GM18907 (cell line): ENCODE data around the gene GPS1.
"Not testable (repeated sequence)": the region's sequence is repeated elsewhere in the genome, so short reads cannot be mapped to it uniquely, and the experiment has no call there.

Experiments
- ATAC-seq: cut with Tn5 transposase; IDR thresholded peaks from one replicate; pipeline ENCODE4 v1.9.1; 2021; ENCODE audit warnings: mild to moderate bottlenecking, moderate library complexity; ENCODE audit not compliant: unreplicated experiment

The GPS1 gene

DNA sequence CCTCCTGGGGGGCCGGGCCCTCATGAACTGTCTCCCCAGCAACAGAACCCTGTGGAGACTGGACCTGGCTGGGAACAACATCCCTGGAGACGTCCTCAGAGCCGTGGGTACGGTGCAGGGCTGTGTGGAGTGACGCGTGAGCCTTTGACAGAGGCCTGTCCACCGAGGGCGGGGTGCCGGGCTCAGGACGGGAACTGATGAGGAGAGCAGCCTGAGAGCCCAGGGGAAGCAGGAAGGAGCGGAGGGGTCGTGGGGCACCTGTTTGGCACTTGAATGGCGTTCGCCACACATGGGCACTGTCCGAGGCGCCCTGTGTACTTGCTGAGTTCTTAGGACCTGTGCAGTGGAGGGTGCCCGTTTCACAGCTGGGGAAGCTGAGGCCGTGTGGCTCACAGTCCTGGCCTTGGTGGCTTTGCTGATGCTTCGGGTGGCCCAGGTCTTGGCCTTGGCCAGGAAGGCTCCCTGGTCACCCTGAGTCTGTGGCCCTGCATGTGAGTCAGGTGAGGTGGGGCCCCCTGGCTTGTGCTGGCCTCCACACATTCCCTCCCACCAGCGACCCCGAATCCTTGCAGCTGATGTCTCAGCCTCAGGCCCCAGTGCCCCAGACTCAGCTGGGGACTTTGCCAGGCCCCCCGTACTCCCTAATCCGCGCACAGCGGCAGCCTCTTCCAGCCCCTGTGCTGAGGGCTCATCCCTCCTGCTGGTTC, 26.1 kb upstream of the GPS1 start:
- ATAC-seq: no peak

- no peak for ATAC-seq
Observed at GRCh38 chr17:82028246-82028645, 23.5 kb upstream of the GPS1 start.

GRCh38 chr17:82028966-82029365, 22.7 kb upstream of the GPS1 start:
- ATAC-seq: no peak

DNA sequence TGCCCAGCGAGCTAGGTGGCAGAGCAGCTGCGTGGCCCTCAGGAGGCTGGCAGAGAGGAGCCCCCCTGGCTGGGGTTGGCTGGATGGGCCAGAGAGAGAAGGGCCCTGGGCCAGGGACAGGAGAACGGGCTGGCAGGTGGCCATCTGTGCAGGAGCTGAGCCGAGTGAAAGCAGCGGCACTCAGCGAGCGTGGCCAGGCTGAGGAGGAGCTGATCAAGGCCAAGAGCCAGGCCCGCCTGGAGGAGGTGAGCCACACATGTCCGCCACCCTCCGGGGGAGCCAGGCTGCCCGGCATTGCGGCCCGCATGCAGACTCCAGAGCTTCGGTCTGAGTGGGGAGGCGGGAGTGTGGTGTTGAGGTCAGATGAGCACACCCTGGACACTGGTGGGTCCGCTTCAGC, 22.3 kb upstream of the GPS1 start:
- no peak for ATAC-seq

DNA sequence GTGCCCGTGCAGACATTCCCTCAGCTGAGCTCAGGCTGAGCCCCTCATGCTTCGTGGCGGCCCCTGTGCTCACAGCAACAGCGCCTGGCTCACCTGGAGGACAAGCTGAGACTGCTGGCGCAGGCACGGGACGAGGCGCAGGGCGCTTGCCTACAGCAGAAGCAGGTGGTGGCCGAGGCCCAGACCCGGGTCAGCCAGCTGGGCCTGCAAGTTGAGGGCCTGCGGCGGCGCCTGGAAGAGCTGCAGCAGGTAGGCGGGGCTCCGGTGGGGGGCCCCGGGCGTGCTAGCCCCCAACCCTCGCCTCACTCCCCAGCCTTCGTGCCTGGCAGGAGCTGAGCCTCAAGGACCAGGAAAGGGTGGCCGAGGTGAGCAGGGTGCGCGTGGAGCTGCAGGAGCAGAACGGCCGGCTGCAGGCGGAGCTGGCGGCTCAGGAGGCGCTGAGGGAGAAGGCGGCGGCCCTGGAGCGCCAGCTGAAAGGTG, 21.7 kb upstream of the GPS1 start:
- no peak for ATAC-seq

- ATAC-seq: no peak
Observed at GRCh38 chr17:82030470-82031302, 21.0 kb upstream of the GPS1 start.

DNA sequence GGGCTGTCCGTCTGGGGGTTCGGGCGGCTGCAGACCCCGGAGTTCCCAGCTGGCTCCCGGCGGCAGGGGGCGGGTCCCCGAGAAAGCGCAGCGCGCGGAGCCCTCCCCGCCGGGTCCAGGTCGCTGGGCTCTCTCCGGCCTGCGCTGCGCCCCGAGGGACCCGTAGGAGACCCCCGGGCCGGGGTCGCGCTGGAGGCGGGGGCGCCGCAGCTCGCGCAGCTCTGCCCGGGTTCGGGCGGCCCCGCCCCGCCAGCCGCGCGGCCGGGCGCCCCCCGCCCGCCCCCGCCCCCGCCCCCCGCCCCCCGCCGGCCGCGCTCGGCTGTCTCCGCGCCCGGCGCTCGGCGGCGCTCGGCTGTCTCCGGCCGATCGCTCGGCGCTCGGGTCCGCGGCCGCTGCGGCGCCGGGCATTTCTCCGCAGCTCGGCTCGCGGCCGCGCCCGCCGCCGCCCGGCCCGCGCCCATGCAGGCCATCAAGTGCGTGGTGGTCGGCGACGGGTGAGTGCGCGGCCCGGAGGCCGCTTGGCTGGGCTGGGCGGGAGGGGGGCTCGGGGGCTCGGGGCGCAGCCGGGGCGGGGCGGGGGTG, 20.3 kb upstream of the GPS1 start, which contains the start of gene RAC3:
Gene RAC3, plus strand, starts transcription at position 376 of the 582 bp plus-strand sequence. Its CDS starts 84 bp downstream, at position 460.
- ATAC-seq: no peak

GRCh38 chr17:82031885-82032627, 19.6 kb upstream of the GPS1 start:
- ATAC-seq: no peak

- no peak for ATAC-seq
Observed at GRCh38 chr17:82033359-82034085, 18.2 kb upstream of the GPS1 start.

DNA sequence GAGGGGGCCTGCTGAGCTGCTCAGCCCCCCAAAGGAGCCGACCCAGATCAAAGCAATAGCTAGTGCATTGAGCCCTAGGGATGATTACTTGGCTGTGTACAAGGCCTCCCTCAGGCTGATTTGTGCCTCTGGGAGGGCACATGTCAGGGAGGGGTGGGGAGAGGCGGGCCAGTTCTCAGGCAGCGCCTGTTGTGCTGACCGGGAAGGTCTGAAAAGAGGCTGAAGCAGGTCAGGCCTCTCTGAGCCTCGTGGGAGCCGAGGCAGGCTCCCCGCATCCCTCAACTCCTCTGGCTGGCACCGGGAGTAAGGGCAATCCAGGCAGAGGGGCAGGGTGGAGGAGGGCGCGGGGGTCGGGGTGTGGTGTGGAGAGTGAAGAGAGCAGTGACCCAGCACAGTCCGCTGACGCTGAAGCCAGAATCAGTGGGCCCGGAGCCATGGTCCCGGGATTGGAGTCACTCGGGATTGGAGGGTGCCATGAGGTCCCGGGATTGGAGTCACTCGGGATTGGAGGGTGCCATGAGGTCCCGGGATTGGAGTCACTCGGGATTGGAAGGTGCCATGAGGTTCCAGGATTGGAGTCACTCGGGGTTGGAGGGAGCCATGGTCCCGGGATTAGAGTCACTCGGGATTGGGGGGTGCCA, 17.2 kb upstream of the GPS1 start:
- ATAC-seq: no peak

GRCh38 chr17:82035488-82035887, 16.2 kb upstream of the GPS1 start:
- no peak for ATAC-seq

DNA sequence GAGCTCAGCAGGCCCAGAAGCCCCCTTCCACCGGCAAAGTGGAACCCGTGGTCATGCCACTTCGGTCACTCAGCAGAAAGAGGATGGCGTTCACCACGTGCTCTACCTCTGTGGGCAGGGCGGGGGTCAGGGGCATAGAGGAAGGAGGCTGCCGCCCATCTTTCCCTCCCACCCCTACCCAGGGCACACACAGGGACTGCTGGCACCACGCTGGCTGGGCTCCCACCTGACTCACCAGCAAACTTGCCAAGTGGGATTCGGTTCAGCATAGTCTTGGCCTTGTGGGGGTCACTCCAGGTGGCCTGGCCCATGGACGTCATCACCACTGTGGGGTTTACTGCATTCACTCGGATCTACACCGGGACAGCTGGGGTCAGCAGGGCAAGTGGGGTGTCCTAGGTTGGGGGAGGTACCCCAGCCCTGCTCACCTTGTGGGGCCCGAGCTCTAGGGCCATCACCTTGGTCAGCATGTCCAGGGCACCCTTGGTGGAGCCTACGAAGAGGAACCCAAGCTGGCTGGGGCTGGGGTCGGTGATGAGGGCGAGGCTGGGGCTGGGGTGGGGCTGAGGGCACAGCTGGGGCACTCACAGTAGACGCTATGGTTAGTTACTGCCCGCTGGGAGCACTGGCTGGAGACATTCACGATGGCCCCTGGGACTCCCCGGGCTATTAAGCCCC, 15.6 kb upstream of the GPS1 start:
- no peak for ATAC-seq

DNA sequence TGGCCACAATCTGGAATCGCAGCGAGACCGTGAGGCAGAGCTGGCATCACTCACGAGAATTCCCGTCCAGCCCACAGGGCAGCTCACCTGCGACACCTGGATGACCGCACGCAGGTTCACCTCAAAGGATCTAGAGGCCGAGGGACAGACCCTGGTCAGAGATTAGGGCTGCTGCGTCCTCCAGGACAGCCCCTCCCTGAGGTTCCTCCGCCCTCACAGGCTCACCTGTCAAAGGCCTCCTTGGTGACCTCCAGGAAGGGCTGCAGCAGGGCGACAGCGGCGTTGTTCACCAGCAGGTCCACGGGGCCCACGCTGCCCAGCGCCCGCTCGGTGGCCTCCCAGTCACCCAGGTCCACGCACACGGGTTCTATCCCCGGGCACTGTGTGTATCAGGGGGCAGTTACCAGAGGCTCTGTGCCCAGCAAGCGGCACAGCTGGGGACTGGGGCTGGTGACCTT, 15.0 kb upstream of the GPS1 start:
- no peak for ATAC-seq

- peak; percentile 90 for ATAC-seq
Observed at GRCh38 chr17:82037092-82037888, 14.4 kb upstream of the GPS1 start, which contains the start of gene DCXR. Gene DCXR (minus strand): TSS chr17:82037697. CDS start chr17:82037682, 15 bp downstream.

DNA sequence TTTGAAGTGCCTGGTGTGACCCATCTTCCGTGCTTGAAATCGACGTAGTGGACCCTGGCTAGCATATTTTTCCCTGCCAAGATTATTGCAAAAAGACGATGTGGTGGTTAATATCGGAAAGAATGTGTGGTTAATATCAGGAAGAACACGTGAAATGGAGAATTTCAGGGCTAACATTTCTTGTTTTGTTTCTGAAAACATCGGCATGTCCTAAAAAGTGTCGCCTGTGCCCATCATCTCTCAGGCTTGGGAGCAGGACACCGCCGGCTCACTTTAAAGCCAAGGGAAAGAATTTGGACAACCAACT, 13.9 kb upstream of the GPS1 start:
- ATAC-seq: no peak

DNA sequence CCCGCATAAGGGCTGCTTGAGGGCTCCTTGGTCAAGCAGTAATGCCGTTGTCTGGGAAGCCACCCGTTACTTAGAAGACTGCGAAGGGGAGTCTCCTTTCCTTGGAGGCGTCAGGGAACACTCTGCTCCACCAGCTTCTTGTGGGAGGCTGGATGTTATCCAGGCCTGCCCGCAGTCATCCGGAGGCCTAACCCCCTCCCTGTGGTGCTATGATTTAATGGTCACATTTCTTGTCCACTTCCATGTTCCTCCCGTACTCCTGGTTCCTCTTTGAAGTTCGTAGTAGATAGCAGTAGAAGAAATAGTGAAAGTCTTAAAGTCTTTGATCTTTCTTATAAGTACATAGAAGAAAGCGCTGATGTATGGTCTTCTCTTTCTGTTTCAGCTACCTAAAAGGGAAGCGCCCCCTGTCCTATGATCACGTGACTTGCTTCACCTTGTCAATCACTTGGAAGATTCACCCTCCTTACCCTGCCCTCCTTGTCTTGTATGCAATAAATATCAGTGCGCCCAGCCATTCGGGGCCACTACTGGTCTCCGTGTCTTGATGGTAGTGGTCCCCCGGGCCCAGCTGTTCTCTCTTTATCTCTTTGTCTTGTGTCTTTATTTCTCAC, 12.8 kb upstream of the GPS1 start:
- ATAC-seq: not testable (repeated sequence)

DNA sequence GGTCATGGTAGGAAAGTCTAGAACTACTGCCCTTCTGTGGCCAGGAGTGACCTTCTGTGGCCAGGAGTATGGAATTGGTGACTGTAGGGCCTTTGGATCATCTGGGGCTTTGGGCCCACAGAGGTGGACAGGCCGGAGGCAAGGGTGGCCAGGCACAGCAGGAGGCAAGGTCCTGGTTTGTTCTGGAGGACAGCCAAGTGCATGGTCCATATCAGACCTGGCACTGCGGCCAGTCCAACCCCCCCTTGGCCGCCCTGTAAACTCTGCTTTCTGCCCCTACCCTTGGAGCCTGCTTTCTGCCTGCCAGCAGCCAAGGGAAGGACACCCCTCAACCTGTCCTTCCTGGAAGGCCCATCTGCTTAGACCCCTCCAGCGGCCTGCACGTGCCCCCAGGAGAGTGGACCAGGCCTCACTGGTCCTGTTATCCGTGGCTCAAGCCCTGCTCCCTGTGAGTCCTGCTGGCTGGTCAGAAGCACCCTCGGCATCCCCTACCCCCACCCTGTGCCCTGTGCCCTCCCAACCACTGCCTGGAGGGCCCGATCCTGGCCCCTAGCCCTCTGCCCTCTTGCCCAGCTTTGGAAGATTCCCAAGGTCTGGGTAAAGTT, 11.9 kb upstream of the GPS1 start:
- ATAC-seq: no peak
